Left renal pelvis (tissue), 4 donors: ENCODE results near the gene TRMT44. TPM values are rescaled to one million over a fixed set of nuclear protein-coding genes. Genes with fewer than 3 reads are reported as not detected.

ENCODE experiments used
- DNase-seq, 4 donors: peaks; one replicate each; pipeline ENCODE4 v3.0.0-alpha.2; 2013; ENCODE audit warnings: low read depth in 4 of 4, low spot score in 3 of 4
- polyA plus RNA-seq, 4 donors: library from polyadenylated mRNA; unstranded; fragments of 120-200 nt; gene quantifications; one replicate each; pipeline ENCODE4 v1.2.1, GENCODE V29; 2013; ENCODE audit not compliant: insufficient read length in 4 of 4

The TRMT44 gene
- polyA plus RNA-seq, 4 donors = 11.4 to 20.0 (median 14.1) TPM

- no peak for DNase-seq
Observed at GRCh38 chr4:8525383-8526120, 85.0 kb downstream of the TRMT44 start.

Other genes starting within 250 kb of the TRMT44 start
- 10 to 100 TPM in 3 of 4 donors, 1 to 10 TPM in 1; 5.3 to 28.7 (median 22.9) TPM for gene SH3TC1, start 241.5 kb upstream of the TRMT44 start, polyA plus RNA-seq
- gene HTRA3, start 171.0 kb upstream of the TRMT44 start, polyA plus RNA-seq = 10 to 100 TPM in 3 of 4 donors, 1 to 10 TPM in 1; 8.8 to 52.8 (median 13.6) TPM
- gene ACOX3, start 54 bp upstream of the TRMT44 start, polyA plus RNA-seq = 10 to 100 TPM; 13.0 to 18.6 (median 15.7) TPM
- gene GPR78, start 139.6 kb downstream of the TRMT44 start, polyA plus RNA-seq = 1 to 10 TPM in 1 of 4 donors, under 1 TPM in 3; 0.34 to 1.3 (median 0.83) TPM
- gene CPZ, start 152.0 kb downstream of the TRMT44 start, polyA plus RNA-seq = 10 to 100 TPM; 19.4 to 40.0 (median 26.6) TPM